ENCODE measurements around the gene TSHZ2. TPM values are rescaled to one million over a fixed set of nuclear protein-coding genes. Genes with fewer than 3 reads are reported as not detected.

Gene TSHZ2
- total RNA-seq, 1 experiment from 2014 or later, result 0.07 TPM

DNA sequence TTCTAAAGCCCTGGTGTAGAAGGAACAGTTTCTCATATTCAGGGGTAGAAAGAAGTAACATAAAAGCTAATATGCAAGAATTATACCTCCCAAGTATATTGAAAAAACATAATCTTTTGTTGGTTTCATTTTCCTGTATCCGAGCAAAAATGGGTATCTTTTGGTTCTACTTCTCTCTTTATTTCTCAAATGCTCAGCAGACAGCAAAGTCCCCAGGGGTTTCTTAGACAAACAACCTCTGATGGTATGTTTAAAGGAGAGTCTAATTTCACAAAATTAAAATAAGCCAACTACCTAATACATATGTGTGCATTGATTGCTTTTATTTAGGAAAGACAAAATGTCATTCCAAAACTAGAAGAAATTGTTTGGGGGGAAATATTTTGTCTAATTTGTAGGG lies 131.0 kb downstream of the TSHZ2 start:
- Histone ChIP-seq H3K4me3 (replicated peaks in 1 of 2; ENCODE audit: low read depth in 1 of 2, low read length in 2 of 2) (no peak overlapping the region), H3K9me3 (ENCODE audit: control insufficient read depth in 1 of 2, insufficient read depth in 1 of 2, low read depth in 1 of 2, low read length in 2 of 2) (no peaks in the 10 kb centered on the region), H3K27ac (ENCODE audit: low read depth, low read length) (no peak overlapping the region), H3K4me2 (ENCODE audit: low read length) (no peak overlapping the region), H3K4me1 (ENCODE audit: control insufficient read depth in 1 of 2, insufficient read depth in 2 of 2, low read length in 2 of 2) (no peaks in the 10 kb centered on the region), H4K20me1 (ENCODE audit: insufficient read depth) (no peaks in the 10 kb centered on the region), H3K9me2 (ENCODE audit: insufficient read depth) (no peaks in the 10 kb centered on the region), H3K79me2 (ENCODE audit: insufficient read depth, low read length) (no peaks in the 10 kb centered on the region), H2AFZ (ENCODE audit: low read depth, low read length, poor library complexity, severe bottlenecking) (no peak overlapping the region), H3K9ac (ENCODE audit: low read length) (no peak overlapping the region), H3K27me3 (ENCODE audit: insufficient read depth, low read length) (0 out of 2 replicates have a peak, but pooled peaks cover 6% of the 10 kb centered on the region), H3K36me3 (ENCODE audit: control insufficient read depth in 1 of 2, insufficient read depth in 2 of 2, low read length in 2 of 2) (no peaks in the 10 kb centered on the region)
- ATAC-seq (no peak), DNase-seq (ENCODE audit: low read depth, low spot score) (no peak)
- ChIA-PET POLR2A (no interaction called here), CTCF (no interaction called here), RAD21 (ENCODE audit: low non-redundant PET in 1 of 2, low total read pairs in 2 of 2, uncharacterized antibody in 2 of 2, unreplicated experiment in 2 of 2) (no interaction called here)
- BruUV-seq (replicated peaks), result no TSS peak
- TF ChIP-seq JUND (IDR thresholded peaks at IDR 0.05) (no peak), EGR1 (IDR thresholded peaks at IDR 0.05; ENCODE audit: low read depth) (no peak), TCF7L2 (IDR thresholded peaks at IDR 0.05; ENCODE audit: borderline replicate concordance, extremely low read depth, insufficient read depth, insufficient read length) (no peak), FOSL1 (IDR thresholded peaks at IDR 0.05; ENCODE audit: low read depth) (no peak), CBX3 (IDR thresholded peaks at IDR 0.05; ENCODE audit: low read depth) (no peak), POLR2AphosphoS5 (IDR thresholded peaks at IDR 0.05; ENCODE audit: low read depth, low read length) (no peak), ZNF274 (IDR thresholded peaks at IDR 0.05; ENCODE audit: low read depth, low read length) (no peak), ZFX (IDR thresholded peaks at IDR 0.05) (no peak)
- TF ChIP-seq, protein P1, sequence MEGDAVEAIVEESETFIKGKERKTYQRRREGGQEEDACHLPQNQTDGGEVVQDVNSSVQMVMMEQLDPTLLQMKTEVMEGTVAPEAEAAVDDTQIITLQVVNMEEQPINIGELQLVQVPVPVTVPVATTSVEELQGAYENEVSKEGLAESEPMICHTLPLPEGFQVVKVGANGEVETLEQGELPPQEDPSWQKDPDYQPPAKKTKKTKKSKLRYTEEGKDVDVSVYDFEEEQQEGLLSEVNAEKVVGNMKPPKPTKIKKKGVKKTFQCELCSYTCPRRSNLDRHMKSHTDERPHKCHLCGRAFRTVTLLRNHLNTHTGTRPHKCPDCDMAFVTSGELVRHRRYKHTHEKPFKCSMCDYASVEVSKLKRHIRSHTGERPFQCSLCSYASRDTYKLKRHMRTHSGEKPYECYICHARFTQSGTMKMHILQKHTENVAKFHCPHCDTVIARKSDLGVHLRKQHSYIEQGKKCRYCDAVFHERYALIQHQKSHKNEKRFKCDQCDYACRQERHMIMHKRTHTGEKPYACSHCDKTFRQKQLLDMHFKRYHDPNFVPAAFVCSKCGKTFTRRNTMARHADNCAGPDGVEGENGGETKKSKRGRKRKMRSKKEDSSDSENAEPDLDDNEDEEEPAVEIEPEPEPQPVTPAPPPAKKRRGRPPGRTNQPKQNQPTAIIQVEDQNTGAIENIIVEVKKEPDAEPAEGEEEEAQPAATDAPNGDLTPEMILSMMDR (IDR thresholded peaks at IDR 0.05 in 2 of 3, conservative IDR thresholded peaks at IDR 0.05 in 1 of 3; ENCODE audit: borderline replicate concordance in 1 of 3, insufficient read depth in 1 of 3, low read depth in 2 of 3, low read length in 2 of 3), result no peak
- TF ChIP-seq, protein P2, sequence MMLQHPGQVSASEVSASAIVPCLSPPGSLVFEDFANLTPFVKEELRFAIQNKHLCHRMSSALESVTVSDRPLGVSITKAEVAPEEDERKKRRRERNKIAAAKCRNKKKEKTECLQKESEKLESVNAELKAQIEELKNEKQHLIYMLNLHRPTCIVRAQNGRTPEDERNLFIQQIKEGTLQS (IDR thresholded peaks at IDR 0.05), result no peak
- TF ChIP-seq, protein P3, sequence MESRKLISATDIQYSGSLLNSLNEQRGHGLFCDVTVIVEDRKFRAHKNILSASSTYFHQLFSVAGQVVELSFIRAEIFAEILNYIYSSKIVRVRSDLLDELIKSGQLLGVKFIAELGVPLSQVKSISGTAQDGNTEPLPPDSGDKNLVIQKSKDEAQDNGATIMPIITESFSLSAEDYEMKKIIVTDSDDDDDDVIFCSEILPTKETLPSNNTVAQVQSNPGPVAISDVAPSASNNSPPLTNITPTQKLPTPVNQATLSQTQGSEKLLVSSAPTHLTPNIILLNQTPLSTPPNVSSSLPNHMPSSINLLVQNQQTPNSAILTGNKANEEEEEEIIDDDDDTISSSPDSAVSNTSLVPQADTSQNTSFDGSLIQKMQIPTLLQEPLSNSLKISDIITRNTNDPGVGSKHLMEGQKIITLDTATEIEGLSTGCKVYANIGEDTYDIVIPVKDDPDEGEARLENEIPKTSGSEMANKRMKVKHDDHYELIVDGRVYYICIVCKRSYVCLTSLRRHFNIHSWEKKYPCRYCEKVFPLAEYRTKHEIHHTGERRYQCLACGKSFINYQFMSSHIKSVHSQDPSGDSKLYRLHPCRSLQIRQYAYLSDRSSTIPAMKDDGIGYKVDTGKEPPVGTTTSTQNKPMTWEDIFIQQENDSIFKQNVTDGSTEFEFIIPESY (IDR thresholded peaks at IDR 0.05; ENCODE audit: extremely low read depth, insufficient replicate concordance, low read length), result no peak
- TF ChIP-seq, protein P4, sequence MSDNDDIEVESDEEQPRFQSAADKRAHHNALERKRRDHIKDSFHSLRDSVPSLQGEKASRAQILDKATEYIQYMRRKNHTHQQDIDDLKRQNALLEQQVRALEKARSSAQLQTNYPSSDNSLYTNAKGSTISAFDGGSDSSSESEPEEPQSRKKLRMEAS (IDR thresholded peaks at IDR 0.05), result no peak
- intact Hi-C loops (cut with micrococcal nuclease), result no loop called here

Measured in HCT116 (cell line).